ENCODE results near the gene NBPF26. TPM values are rescaled to one million over a fixed set of nuclear protein-coding genes. Genes with fewer than 3 reads are reported as not detected.

Gene NBPF26
- total and polyA plus RNA-seq, 2 of the 13 experiments (the other 11 are each of a cell fraction or from before 2014, with no cell fraction given), result 5.3 to 6.4 TPM

DNA sequence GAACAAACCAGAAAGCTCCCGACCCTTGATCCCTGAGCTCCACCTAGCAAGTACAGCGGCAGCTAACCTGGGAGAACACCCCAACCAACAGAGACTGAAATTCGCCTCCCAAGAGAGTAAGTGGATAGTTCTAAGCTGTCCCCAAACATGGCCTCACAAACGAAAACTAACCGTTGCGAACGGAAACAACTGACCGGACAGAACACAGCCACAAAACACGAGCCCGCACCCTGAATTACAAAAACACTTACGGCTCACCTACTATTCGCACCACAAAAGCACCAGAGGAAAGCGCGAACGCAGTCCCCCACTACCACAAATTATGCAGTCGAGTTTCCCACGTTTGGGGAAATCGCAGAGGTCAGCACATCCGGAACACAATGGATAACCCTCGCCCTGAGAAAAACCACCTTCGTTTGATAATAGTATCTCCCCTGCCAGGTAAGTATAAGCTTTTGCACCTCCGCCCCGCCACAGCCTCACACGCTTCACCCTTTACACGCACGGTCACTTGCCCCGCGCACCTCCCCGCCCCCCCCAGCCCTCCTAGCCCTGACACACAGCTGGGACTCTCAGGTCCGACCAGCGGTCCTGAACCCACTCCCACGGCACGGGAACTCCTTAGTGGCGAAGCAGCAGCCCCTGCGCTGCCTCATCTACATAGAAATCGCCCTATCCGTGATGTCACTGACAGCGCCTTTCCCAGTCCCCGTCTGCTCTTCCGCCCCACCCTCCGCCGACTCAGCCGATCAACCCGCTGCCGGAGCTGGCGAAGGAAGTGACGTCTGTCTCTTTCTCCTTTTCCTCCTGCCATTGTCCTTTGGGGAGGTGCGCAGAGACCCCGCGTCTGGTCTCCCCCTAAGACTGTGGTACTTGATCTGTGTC, 127.0 kb downstream of the NBPF26 start (continued):
- TF ChIP-seq, protein P1, sequence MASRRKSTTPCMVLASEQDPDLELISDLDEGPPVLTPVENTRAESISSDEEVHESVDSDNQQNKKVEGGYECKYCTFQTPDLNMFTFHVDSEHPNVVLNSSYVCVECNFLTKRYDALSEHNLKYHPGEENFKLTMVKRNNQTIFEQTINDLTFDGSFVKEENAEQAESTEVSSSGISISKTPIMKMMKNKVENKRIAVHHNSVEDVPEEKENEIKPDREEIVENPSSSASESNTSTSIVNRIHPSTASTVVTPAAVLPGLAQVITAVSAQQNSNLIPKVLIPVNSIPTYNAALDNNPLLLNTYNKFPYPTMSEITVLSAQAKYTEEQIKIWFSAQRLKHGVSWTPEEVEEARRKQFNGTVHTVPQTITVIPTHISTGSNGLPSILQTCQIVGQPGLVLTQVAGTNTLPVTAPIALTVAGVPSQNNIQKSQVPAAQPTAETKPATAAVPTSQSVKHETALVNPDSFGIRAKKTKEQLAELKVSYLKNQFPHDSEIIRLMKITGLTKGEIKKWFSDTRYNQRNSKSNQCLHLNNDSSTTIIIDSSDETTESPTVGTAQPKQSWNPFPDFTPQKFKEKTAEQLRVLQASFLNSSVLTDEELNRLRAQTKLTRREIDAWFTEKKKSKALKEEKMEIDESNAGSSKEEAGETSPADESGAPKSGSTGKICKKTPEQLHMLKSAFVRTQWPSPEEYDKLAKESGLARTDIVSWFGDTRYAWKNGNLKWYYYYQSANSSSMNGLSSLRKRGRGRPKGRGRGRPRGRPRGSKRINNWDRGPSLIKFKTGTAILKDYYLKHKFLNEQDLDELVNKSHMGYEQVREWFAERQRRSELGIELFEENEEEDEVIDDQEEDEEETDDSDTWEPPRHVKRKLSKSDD (CRISPR knock-in tag; IDR thresholded peaks at IDR 0.05; ENCODE audit: low read depth), result 0 out of 2 replicates have a peak, but pooled peaks have one; percentile 22
- 0 out of 2 replicates have a peak, but pooled peaks have one; percentile 20 for TF ChIP-seq NR2F2 (IDR thresholded peaks at IDR 0.05; ENCODE audit: borderline replicate concordance, low read depth)
- peak; percentile 53; the same call in 1 of the 2 replicates for TF ChIP-seq PHF8 (CRISPR knock-in tag; IDR thresholded peaks at IDR 0.05)
- TF ChIP-seq, protein P2, sequence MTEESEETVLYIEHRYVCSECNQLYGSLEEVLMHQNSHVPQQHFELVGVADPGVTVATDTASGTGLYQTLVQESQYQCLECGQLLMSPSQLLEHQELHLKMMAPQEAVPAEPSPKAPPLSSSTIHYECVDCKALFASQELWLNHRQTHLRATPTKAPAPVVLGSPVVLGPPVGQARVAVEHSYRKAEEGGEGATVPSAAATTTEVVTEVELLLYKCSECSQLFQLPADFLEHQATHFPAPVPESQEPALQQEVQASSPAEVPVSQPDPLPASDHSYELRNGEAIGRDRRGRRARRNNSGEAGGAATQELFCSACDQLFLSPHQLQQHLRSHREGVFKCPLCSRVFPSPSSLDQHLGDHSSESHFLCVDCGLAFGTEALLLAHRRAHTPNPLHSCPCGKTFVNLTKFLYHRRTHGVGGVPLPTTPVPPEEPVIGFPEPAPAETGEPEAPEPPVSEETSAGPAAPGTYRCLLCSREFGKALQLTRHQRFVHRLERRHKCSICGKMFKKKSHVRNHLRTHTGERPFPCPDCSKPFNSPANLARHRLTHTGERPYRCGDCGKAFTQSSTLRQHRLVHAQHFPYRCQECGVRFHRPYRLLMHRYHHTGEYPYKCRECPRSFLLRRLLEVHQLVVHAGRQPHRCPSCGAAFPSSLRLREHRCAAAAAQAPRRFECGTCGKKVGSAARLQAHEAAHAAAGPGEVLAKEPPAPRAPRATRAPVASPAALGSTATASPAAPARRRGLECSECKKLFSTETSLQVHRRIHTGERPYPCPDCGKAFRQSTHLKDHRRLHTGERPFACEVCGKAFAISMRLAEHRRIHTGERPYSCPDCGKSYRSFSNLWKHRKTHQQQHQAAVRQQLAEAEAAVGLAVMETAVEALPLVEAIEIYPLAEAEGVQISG (CRISPR knock-in tag; IDR thresholded peaks at IDR 0.05), result peak; percentile 54
- peak; percentile 88 for TF ChIP-seq SIN3A (IDR thresholded peaks at IDR 0.05; ENCODE audit: borderline replicate concordance, low read depth, low read length)
- TF ChIP-seq HMGXB4 (CRISPR knock-in tag; IDR thresholded peaks at IDR 0.05; ENCODE audit: borderline replicate concordance in 1 of 2, low read depth in 1 of 2), result 0 out of 4 replicates have a peak, but pooled peaks of 1 of the 2 experiments have one; percentile 37
- TF ChIP-seq MBD4 (IDR thresholded peaks at IDR 0.05; ENCODE audit: borderline replicate concordance, low read length), result peak; percentile 66
- 0 out of 2 replicates have a peak, but pooled peaks have one; percentile 22 for TF ChIP-seq TFE3 (CRISPR knock-in tag; IDR thresholded peaks at IDR 0.05)
- 0 out of 2 replicates have a peak, but pooled peaks have one; percentile 20 for TF ChIP-seq FOSL2 (CRISPR knock-in tag; IDR thresholded peaks at IDR 0.05)
- peak; percentile 36; the same call in 1 of the 2 replicates for TF ChIP-seq NCOA5 (CRISPR knock-in tag; IDR thresholded peaks at IDR 0.05)
- TF ChIP-seq NCOA2 (CRISPR knock-in tag; IDR thresholded peaks at IDR 0.05), result peak; percentile 38; the same call in 1 of the 2 replicates
- TF ChIP-seq SIX4 (CRISPR knock-in tag; IDR thresholded peaks at IDR 0.05), result peak; percentile 31; the same call in 1 of the 2 replicates
- peak; percentile 71 for TF ChIP-seq CEBPG (CRISPR knock-in tag; IDR thresholded peaks at IDR 0.05)

All from HepG2 (cell line).